ENCODE measurements around the gene RPRML. TPM values are rescaled to one million over a fixed set of nuclear protein-coding genes. Genes with fewer than 3 reads are reported as not detected.

The RPRML gene
- total and polyA plus RNA-seq, 2 experiments from 2014 or later, result not detected

- 83% methylated on average over 9 of the region's 9 CpGs for WGBS (ENCODE audit: low lambda C conversion rate, missing lambda C conversion rate)
- H3K27ac ChIP-seq, result no peak overlapping the region
- no peaks in the 10 kb centered on the region for H3K9me3 ChIP-seq (ENCODE audit: low read depth)
- H2AFZ ChIP-seq, result no peak overlapping the region
- no peaks in the 10 kb centered on the region for H3K9me2 ChIP-seq (replicated peaks; ENCODE audit: insufficient read depth)
- no peak overlapping the region for H3K4me3 ChIP-seq
- peaks cover 15% of the 10 kb centered on the region for H3K27me3 ChIP-seq
- no peak overlapping the region for H3K4me2 ChIP-seq
- H3K79me2 ChIP-seq, result no peaks in the 10 kb centered on the region
- no peaks in the 10 kb centered on the region for H3K4me1 ChIP-seq (ENCODE audit: insufficient read depth)
- no peaks in the 10 kb centered on the region for H3K36me3 ChIP-seq (replicated peaks; ENCODE audit: insufficient read depth, low read depth)
- DNase-seq (ENCODE audit: low spot score), result no peak
- TF ChIP-seq CTCF (IDR thresholded peaks at IDR 0.05; ENCODE audit: poor library complexity) (no peak), EZH2 (IDR thresholded peaks at IDR 0.05; ENCODE audit: borderline replicate concordance) (no peak), EZH2phosphoT487 (IDR thresholded peaks at IDR 0.05; ENCODE audit: low read depth, severe bottlenecking, unreplicated experiment) (no peak)
- H4K20me1 ChIP-seq (ENCODE audit: insufficient read depth, poor library complexity, severe bottlenecking), result no peaks in the 10 kb centered on the region
These were observed 26.9 kb downstream of the RPRML start for GRCh38 chr17:46952115-46952514.

GRCh38 chr17:46951706-46952105 lies 27.3 kb downstream of the RPRML start:
- Histone ChIP-seq H3K4me1 (ENCODE audit: insufficient read depth) (no peaks in the 10 kb centered on the region), H3K27me3 (peaks cover 15% of the 10 kb centered on the region), H3K9me3 (ENCODE audit: low read depth) (no peaks in the 10 kb centered on the region), H3K4me3 (no peak overlapping the region), H3K9me2 (replicated peaks; ENCODE audit: insufficient read depth) (no peaks in the 10 kb centered on the region), H3K4me2 (no peak overlapping the region), H3K36me3 (replicated peaks; ENCODE audit: insufficient read depth, low read depth) (no peaks in the 10 kb centered on the region), H2AFZ (no peak overlapping the region), H4K20me1 (ENCODE audit: insufficient read depth, poor library complexity, severe bottlenecking) (no peaks in the 10 kb centered on the region), H3K27ac (no peak overlapping the region), H3K79me2 (no peaks in the 10 kb centered on the region)
- DNase-seq (ENCODE audit: low spot score), result no peak
- WGBS (ENCODE audit: low lambda C conversion rate, missing lambda C conversion rate), result 60% methylated on average over 5 of the region's 5 CpGs
- TF ChIP-seq CTCF (IDR thresholded peaks at IDR 0.05; ENCODE audit: poor library complexity) (no peak), EZH2 (IDR thresholded peaks at IDR 0.05; ENCODE audit: borderline replicate concordance) (no peak), EZH2phosphoT487 (IDR thresholded peaks at IDR 0.05; ENCODE audit: low read depth, severe bottlenecking, unreplicated experiment) (no peak)

GRCh38 chr17:46950997-46951621 lies 27.9 kb downstream of the RPRML start:
- Histone ChIP-seq H4K20me1 (ENCODE audit: insufficient read depth, poor library complexity, severe bottlenecking) (no peaks in the 10 kb centered on the region), H3K4me3 (no peak overlapping the region), H3K27me3 (peaks cover 15% of the 10 kb centered on the region), H3K27ac (no peak overlapping the region), H3K4me1 (ENCODE audit: insufficient read depth) (no peaks in the 10 kb centered on the region), H3K4me2 (no peak overlapping the region), H3K9me2 (replicated peaks; ENCODE audit: insufficient read depth) (no peaks in the 10 kb centered on the region), H3K9me3 (ENCODE audit: low read depth) (no peaks in the 10 kb centered on the region), H3K79me2 (no peaks in the 10 kb centered on the region), H3K36me3 (replicated peaks; ENCODE audit: insufficient read depth, low read depth) (no peaks in the 10 kb centered on the region), H2AFZ (no peak overlapping the region)
- WGBS (ENCODE audit: low lambda C conversion rate, missing lambda C conversion rate), result 64% methylated on average over 16 of the region's 16 CpGs
- no peak for TF ChIP-seq EZH2 (IDR thresholded peaks at IDR 0.05; ENCODE audit: borderline replicate concordance)
- no peak for TF ChIP-seq EZH2phosphoT487 (IDR thresholded peaks at IDR 0.05; ENCODE audit: low read depth, severe bottlenecking, unreplicated experiment)
- no peak for TF ChIP-seq CTCF (IDR thresholded peaks at IDR 0.05; ENCODE audit: poor library complexity)
- no peak for DNase-seq (ENCODE audit: low spot score)

Measured in hepatocyte (in vitro differentiated cells).